NB4 (cell line): ENCODE measurements around the gene LTA4H.
A peak's percentile ranks its signal among the peaks of the same experiment; 100 is the strongest.

Experiments
- POLR2A ChIP-seq: IDR thresholded peaks from 2 replicates; pipeline ENCODE4 v1.6.1; 2011; ENCODE audit warnings: mild to moderate bottlenecking; ENCODE audit not compliant: insufficient read length; ENCODE audit errors: extremely low read depth
- TF ChIP-seq, protein P1 (sequence below): IDR thresholded peaks from one replicate; pipeline ENCODE4 v1.5.1; 2012; ENCODE audit warnings: low read depth, low read length
- TF ChIP-seq, protein P2 (sequence below): IDR thresholded peaks from 2 replicates; pipeline ENCODE4 v1.6.1; 2011; ENCODE audit warnings: low read depth, low read length

DNA sequence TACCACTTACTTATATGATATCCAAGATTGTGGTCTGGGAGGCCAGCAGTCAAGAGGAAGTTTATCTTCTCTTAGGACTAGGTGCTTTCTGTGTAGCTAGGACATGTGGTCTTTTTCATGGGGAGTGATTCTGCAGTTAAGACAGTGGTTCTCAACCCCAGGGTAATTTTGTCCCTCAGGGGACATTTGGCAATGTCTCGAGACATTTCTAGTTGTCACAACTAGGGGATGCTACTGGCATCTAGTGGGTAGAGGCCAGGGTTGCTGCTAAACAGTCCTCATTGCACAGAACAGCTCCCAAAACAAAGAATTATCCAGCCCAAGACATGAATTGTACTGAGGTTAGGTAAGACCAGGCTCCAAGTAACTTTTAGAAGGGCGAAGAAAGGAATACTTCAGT, 72.3 kb downstream of the LTA4H start:
- TF ChIP-seq, protein P1, sequence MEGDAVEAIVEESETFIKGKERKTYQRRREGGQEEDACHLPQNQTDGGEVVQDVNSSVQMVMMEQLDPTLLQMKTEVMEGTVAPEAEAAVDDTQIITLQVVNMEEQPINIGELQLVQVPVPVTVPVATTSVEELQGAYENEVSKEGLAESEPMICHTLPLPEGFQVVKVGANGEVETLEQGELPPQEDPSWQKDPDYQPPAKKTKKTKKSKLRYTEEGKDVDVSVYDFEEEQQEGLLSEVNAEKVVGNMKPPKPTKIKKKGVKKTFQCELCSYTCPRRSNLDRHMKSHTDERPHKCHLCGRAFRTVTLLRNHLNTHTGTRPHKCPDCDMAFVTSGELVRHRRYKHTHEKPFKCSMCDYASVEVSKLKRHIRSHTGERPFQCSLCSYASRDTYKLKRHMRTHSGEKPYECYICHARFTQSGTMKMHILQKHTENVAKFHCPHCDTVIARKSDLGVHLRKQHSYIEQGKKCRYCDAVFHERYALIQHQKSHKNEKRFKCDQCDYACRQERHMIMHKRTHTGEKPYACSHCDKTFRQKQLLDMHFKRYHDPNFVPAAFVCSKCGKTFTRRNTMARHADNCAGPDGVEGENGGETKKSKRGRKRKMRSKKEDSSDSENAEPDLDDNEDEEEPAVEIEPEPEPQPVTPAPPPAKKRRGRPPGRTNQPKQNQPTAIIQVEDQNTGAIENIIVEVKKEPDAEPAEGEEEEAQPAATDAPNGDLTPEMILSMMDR = peak; percentile 85
- no peak for TF ChIP-seq POLR2A
- TF ChIP-seq, protein P2, sequence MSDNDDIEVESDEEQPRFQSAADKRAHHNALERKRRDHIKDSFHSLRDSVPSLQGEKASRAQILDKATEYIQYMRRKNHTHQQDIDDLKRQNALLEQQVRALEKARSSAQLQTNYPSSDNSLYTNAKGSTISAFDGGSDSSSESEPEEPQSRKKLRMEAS = peak; percentile 64; the same call in 1 of the 2 replicates
